Measurements from ENCODE around the gene ISG20L2. TPM values are rescaled to one million over a fixed set of nuclear protein-coding genes. Genes with fewer than 3 reads are reported as not detected.

The ISG20L2 gene, protein sequence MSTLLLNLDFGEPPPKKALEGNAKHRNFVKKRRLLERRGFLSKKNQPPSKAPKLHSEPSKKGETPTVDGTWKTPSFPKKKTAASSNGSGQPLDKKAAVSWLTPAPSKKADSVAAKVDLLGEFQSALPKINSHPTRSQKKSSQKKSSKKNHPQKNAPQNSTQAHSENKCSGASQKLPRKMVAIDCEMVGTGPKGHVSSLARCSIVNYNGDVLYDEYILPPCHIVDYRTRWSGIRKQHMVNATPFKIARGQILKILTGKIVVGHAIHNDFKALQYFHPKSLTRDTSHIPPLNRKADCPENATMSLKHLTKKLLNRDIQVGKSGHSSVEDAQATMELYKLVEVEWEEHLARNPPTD
- total RNA-seq: 8.6 and 16.1 TPM in 2 replicates

DNA sequence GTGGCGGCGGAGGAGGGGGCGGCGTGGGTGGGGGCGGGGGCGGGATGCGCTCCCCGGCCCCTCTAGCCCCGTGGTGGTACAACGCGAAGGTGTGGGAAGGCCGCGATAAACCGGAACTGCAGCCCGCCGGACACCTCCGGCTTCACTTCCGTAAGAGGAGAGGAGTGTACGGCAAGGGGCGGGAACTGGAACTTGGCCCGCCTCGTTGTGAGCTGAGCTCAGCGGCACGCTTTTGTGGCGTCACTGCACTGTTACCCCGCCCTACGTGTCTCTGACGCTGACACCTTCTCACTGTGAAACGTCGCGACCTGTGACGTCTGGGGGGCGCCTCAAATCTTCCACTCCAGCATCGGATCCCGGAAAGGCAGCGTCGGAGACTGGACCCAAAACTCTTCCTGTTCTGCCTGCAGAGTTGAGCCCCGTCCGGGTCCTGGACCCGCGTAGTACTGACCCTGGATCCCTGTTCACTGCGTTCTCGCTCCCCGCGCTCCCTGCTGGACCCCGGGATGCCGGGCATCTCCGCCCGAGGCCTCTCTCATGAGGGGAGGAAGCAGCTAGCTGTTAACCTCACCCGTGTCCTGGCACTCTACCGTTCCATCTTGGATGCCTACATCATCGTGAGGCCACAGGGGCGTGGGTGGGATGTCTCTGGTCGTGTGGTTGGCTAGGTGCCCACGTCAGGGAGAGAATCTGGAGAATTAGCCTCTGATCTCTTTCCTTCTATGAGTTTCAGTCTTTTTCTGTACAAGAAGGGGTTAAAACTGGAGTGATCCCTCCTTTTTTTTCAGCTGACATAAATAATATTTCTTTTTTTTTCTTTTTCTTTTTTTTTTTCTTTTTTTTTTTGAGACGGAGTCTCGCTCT, at the start of gene ISG20L2:
ISG20L2 (minus strand) TSS at position 168 of the 864 bp plus-strand sequence. CDS start 1,114 bp downstream, outside the sequence.

DNA sequence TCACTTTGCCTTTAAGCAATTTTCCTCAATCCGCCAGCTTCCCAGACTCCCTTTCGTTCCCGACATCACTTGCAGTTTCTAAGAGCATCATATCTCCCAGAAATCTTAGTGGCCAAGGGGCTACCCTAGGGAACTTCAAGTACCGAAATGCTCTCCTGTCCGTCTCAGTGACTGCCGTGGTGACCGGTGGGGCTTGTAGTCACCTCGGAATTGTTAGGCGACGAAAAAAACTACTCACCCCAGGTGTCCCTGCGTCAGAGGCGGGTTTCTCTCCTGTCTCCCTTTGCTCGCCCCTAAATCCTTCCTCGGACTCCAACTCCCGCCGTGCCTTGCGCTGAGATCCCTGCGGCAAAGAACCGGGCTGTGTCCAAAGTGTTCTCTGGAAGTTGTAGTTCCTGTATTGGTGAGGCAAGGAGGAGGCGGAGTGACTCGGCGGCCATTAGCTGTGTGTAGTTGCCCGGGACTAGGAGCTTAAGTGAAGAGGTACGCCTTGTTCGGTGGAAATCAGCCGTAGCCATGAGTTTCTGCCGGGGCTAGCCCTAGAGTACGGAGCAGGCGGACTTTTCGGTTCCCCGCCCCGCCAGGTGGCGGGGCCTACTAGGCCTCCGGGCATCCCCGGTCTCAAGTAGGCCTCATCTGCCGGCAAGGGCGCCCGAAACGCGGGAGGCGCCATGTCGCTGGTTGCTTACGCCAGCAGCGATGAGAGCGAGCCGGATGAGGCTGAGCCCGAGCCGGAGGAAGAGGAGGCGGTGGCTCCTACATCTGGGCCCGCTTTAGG, 38.7 kb upstream of the ISG20L2 start, which contains the start of gene PRCC:
PRCC (plus strand) TSS at position 435 of the 778 bp plus-strand sequence; CDS start at position 672, 237 bp downstream.

DNA sequence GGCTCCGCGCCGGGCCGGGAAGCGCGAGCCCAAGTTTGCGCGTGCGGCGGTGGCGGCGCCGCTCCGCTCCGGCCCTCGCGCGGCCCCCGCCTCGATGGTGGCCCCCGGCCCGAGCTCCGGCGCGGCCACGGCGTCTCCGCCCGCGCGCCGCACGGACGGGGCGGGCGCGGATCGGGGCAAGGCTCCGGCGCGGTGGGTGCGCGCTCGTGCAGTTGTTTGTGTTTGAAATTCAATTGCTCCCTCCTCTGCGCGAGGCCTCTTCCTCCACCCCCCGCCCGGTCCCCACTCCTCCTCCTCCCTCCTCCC, 22.8 kb upstream of the ISG20L2 start, which contains the start of gene HDGF:
HDGF (minus strand) TSS at position 225 of the 306 bp plus-strand sequence. CDS start 246 bp downstream, outside the sequence.

DNA sequence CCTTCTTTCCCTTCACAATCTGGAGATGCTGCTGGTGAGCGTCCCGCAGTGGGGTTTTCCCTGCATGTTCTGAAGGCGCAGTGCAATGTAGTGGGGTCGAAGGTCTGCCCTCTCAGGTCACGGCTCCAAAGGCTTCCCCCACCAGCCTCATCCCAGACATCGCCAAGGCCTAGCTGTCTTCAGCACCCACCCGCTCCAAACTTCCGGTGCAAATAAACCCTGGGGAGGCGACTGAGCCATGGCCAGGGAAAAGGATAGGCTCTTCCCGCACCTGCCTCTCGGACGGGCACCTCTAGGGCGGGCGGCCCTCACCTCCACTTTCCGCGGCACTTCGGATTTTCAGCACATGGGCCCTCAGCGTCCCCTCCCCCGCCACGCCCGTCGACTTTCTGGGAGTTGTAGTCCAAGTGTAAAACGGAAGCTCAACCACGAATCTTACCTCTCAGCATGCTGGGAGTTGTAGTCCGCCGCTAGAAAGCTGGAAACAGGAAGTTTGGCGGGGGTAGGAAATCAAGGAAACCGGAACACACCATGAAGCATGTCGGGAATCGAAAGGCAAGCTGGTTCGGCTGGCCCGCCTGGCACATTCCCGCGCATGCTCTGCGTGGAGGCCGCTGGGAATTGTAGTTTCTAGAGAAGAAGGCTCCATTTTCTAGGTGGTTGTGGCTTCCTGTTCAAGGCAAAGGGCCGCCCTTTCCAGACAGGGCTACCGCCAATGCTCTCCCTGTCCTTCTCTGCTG, 12.3 kb upstream of the ISG20L2 start, which contains the start of gene MRPL24:
MRPL24 (minus strand) TSS at position 348 of the 740 bp plus-strand sequence. CDS start 2,384 bp downstream, outside the sequence.

DNA sequence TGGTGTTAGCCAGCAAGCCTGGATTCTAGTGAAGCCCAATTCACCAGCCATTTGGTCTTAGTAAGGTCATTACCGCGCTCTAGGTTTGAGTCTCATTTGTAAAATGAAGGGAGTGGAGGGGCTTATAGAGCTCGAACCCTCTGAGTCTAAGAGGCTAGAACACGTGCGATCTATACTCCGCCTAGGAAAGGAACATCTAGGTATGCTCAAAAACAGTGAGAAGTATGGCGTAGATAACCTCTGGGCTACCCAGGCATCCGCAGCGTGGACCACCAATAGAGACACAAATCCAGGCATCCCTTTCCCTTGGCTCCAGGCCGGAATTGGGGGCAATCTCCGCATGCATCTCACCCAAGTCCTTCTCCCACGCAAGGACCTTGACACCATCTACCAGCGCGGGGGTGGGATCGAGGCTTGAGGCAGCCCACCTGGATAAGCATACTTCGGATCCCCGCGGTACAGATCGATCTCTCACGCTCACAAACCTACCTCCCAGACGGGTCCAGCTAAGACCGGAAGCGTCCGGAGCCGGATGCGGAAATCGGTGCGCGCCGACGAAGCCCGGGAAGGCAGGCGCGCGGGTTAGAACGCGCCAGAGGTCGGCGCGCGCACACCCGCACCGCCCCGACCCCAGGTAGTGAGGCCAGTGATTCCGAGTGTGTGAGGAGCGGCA, 504 bp downstream of the ISG20L2 start, which contains the start of gene METTL25B:
METTL25B (plus strand) TSS at position 544 of the 673 bp plus-strand sequence. CDS start 636 bp downstream, outside the sequence.

DNA sequence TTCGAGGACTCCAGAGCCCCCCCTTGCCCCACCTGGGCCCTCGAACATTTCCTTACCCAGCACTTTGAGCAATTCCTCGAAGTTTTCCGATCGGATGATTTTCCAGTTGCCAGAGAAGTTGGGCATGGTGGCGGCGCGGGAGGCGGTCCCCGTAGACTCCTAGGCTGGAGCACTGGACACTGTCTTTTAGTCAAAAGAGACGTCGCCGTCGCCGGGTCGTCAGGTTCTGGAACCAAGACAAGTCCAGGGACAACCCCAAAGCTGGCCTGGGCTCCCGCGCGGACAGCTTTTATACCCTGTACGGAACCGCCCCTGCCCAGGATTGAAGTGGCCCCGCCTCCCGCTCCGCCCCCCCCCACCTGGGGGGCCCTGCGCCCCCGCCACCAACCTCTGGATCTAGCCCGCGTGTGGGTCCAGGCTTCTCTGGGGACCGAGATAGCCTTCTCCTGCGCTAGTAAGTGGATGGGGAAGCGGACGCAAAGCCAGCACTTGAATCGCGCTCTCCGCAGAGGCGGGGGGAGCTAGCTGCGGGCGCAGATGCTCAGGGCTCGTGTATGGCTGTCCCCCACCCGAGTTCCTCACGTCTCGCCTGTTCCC, 23.1 kb downstream of the ISG20L2 start, which contains the start of gene CRABP2:
CRABP2 (minus strand) TSS at position 263 of the 597 bp plus-strand sequence; CDS start at position 126, 137 bp downstream.

DNA sequence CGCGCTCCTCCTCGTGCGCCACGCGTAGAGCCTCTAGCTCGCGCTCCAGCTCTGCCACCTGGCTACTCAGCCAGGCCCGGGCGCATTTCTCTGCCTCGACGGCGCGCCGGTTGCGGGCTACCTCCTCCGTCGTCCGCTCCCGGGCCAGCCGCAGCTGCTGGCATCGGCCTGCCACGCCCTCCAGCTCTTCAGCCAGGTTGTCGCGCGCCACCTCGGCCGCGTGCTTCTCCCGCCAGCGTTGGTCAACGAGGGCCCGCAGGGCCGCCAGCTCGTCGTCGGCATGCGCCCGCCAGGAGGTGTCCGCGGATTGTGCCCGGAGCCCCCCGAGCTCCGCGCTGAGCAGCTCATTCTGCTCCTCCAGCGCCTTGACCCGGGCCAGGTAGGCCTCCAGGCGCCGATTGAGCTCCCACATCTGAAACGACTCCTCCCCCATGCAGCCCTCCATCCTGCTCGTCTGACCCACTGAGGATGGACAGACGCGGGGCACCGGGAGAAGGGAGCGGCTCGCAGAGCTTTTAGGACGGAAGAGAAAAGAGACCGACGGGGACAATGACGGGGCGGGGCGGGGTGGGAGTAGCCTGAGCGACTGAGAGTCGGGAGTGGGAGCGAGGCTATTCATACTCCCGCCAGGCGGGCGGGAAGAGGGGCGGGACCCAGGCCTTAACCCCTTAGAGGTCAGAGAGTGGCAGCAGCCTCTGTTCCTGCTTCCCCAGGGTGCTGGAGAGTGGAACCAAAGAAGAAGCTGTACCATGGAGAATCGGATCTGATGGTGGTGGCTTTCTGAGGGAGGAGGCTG, 51.5 kb downstream of the ISG20L2 start, which contains the start of gene NES:
NES (minus strand) TSS at position 588 of the 796 bp plus-strand sequence; CDS start at position 445, 143 bp downstream.

Other genes starting within 250 kb of the ISG20L2 start
- 10.4 and 21.1 TPM in 2 replicates for gene MEF2D, start 228.0 kb downstream of the ISG20L2 start, total RNA-seq
- 24.8 and 29.4 TPM in 2 replicates for gene IQGAP3, start 156.2 kb downstream of the ISG20L2 start, total RNA-seq
- gene TTC24, start 149.0 kb downstream of the ISG20L2 start, total RNA-seq: not detected in 2 replicates
- 76.2 and 93.1 TPM in 2 replicates for gene NAXE, start 137.0 kb downstream of the ISG20L2 start, total RNA-seq
- 9.8 and 17.9 TPM in 2 replicates for gene GPATCH4, start 127.3 kb downstream of the ISG20L2 start, total RNA-seq
- not detected in 2 replicates for gene HAPLN2, start 109.4 kb downstream of the ISG20L2 start, total RNA-seq
- gene BCAN, start 86.6 kb downstream of the ISG20L2 start, total RNA-seq: not detected in 2 replicates
- 50.5 and 65.4 TPM in 2 replicates for gene NES, start 51.4 kb downstream of the ISG20L2 start, total RNA-seq
- 38.1 and 39.7 TPM in 2 replicates for gene CRABP2, start 23.2 kb downstream of the ISG20L2 start, total RNA-seq
- 10.7 and 11.9 TPM in 2 replicates for gene METTL25B, start 297 bp downstream of the ISG20L2 start, total RNA-seq
- 95.7 and 127 TPM in 2 replicates for gene MRPL24, start 12.3 kb upstream of the ISG20L2 start, total RNA-seq
- gene HDGF, start 22.9 kb upstream of the ISG20L2 start, total RNA-seq: 222 and 227 TPM in 2 replicates
- 35.3 and 36.3 TPM in 2 replicates for gene PRCC, start 38.8 kb upstream of the ISG20L2 start, total RNA-seq
- gene SH2D2A, start 88.1 kb upstream of the ISG20L2 start, total RNA-seq: 0.86 TPM in 1 of 2 replicates, not detected in the other
- gene INSRR, start 130.4 kb upstream of the ISG20L2 start, total RNA-seq: not detected in 2 replicates
- gene NTRK1, start 132.1 kb upstream of the ISG20L2 start, total RNA-seq: 1.2 TPM in 1 of 2 replicates, not detected in the other
- 14.7 and 17.9 TPM in 2 replicates for gene PEAR1, start 165.0 kb upstream of the ISG20L2 start, total RNA-seq
- not detected in 2 replicates for gene LRRC71, start 191.9 kb upstream of the ISG20L2 start, total RNA-seq